ENCODE results near the gene C22orf23. TPM values are rescaled to one million over a fixed set of nuclear protein-coding genes. Genes with fewer than 3 reads are reported as not detected.

The C22orf23 gene
- total RNA-seq, 1 donor from 2014 or later, result 0.82 TPM

DNA sequence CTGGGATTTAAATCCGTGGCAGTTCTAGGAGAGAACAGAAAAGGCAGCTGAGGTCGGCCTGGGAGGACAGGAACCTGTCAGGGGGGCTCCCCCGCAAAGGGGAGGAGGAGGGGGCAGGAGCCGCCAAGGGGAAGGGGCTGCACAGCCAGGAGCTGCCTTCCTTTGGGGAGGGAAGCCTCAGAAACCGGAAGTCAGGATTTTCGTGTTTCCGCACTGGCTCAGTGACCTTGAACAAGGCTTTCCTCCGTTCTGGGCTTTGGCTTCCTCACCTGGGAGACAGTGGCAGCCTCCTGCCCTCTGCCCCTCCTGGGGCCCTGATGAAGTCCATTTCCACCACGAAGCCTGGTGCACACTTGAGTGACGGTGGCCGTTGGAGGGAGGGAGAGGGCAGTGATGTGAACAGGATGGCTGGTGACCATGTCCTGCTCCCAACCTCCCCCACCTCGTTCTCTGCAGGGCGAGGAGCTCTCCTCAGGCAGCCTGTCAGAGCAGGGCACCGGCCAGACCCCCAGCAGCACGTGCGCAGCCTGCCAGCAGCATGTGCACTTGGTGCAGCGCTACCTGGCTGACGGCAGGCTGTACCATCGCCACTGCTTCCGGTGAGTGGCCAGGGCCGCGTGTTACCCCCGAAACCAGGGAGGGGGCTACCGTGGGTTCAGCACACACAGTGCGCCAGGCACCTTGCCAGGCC, 34.7 kb downstream of the C22orf23 start:
- TF ChIP-seq, protein P1, sequence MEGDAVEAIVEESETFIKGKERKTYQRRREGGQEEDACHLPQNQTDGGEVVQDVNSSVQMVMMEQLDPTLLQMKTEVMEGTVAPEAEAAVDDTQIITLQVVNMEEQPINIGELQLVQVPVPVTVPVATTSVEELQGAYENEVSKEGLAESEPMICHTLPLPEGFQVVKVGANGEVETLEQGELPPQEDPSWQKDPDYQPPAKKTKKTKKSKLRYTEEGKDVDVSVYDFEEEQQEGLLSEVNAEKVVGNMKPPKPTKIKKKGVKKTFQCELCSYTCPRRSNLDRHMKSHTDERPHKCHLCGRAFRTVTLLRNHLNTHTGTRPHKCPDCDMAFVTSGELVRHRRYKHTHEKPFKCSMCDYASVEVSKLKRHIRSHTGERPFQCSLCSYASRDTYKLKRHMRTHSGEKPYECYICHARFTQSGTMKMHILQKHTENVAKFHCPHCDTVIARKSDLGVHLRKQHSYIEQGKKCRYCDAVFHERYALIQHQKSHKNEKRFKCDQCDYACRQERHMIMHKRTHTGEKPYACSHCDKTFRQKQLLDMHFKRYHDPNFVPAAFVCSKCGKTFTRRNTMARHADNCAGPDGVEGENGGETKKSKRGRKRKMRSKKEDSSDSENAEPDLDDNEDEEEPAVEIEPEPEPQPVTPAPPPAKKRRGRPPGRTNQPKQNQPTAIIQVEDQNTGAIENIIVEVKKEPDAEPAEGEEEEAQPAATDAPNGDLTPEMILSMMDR (IDR thresholded peaks at IDR 0.05; ENCODE audit: borderline replicate concordance), result no peak
- H3K9me3 ChIP-seq (replicated peaks), result no peaks in the 10 kb centered on the region
- H3K4me1 ChIP-seq, result peaks cover 39% of the 10 kb centered on the region
- H3K27ac ChIP-seq (replicated peaks), result peak overlapping the region; percentile 41
- peaks cover 84% of the 10 kb centered on the region for H3K36me3 ChIP-seq
- no peak for DNase-seq
- H3K4me3 ChIP-seq, result no peak overlapping the region
- intact Hi-C loops (cut with micrococcal nuclease), result no loop called here
- no peaks in the 10 kb centered on the region for H3K27me3 ChIP-seq (ENCODE audit: low read depth)

DNA sequence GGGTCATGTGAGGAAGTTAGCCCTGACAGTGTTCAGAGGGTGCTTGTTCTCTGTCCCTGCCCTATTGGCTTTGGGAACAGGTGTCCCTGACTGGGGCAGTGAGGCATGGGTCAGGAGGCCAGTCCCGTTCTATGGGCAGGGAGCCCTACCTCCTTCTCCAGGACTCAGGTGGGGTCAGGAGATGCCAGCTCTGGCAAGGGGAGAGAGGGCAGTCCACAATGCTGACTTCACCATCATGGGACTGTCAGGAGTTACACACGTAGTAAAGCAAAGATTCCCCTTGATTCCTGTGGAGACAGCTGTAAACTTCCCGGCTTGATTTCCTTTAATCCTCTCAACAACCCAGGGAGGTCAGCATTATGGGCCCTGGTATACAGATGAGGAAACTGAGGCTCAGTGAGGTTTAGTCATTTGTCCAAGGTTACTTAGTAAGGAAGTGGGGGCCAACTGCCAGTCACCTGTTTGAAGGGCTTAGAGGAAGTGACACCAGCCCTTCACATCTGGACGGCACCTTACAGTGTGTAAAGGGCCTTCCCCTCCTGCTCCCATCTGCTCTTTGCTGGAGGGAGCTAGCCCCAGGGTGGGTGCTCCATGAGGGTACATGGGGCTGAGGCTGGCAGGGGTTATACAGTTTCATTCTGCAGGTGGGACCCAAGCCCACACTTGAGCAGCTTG, 35.4 kb downstream of the C22orf23 start:
- H3K36me3 ChIP-seq, result peaks cover 84% of the 10 kb centered on the region
- H3K4me1 ChIP-seq, result peaks cover 44% of the 10 kb centered on the region
- no peak for DNase-seq
- H3K27ac ChIP-seq (replicated peaks), result peak overlapping the region; percentile 41
- no peaks in the 10 kb centered on the region for H3K27me3 ChIP-seq (ENCODE audit: low read depth)
- intact Hi-C loops (cut with micrococcal nuclease), result no loop called here
- TF ChIP-seq, protein P1 (IDR thresholded peaks at IDR 0.05; ENCODE audit: borderline replicate concordance), result no peak
- no peaks in the 10 kb centered on the region for H3K9me3 ChIP-seq (replicated peaks)
- no peak overlapping the region for H3K4me3 ChIP-seq

DNA sequence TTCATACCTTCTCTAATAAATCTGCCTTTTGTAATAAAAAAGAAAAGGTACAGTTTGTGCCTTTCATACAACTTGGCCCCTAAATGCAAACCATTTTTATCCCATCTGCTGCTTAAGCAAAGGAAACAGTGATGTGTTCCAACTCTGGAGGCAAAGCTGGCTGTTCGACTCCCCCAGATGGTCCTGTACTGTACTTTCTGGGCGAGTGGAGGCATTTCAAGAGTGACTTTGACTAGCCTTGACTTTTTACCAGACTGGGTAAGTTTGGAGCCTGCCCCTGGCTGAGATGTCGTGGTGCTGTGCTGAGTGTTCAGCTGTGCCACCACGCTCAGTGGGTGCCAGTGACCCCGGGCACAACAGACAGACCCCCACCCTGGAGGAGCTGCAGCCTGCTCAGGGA, 37.1 kb downstream of the C22orf23 start:
- TF ChIP-seq, protein P1 (IDR thresholded peaks at IDR 0.05; ENCODE audit: borderline replicate concordance), result no peak
- peaks cover 61% of the 10 kb centered on the region for H3K4me1 ChIP-seq
- no peak overlapping the region for H3K4me3 ChIP-seq
- intact Hi-C loops (cut with micrococcal nuclease), result no loop called here
- no peak overlapping the region for H3K27ac ChIP-seq (replicated peaks)
- H3K27me3 ChIP-seq (ENCODE audit: low read depth), result no peaks in the 10 kb centered on the region
- DNase-seq, result no peak
- H3K9me3 ChIP-seq (replicated peaks), result no peaks in the 10 kb centered on the region
- H3K36me3 ChIP-seq, result peaks cover 73% of the 10 kb centered on the region

DNA sequence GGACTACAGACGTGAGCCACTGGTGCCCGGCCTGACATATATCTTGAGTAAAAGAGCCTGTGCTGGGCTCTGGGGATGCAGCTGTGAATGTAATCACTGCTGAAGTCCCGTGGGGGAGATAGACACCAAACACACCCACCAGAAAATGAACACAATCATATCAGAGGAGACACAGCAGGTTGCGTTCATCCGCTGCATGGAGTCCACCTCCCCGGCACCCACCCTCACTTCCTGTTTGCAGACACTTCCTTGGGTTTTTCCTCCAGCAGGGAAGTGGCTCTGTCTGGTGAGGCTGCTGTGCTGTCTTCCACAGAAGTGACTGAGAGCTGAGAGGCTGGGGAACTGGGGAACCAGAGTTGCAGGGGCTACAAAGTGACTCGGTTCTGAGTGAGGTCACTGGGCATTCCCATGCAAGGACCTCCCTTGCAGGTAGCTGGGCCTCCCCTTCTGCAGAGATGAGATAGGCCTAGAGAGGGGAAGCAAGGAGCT, 40.1 kb downstream of the C22orf23 start:
- intact Hi-C loops (cut with micrococcal nuclease), result no loop called here
- Histone ChIP-seq H3K4me3 (no peak overlapping the region), H3K27me3 (ENCODE audit: low read depth) (no peaks in the 10 kb centered on the region), H3K27ac (replicated peaks) (peak overlapping the region; percentile 79), H3K4me1 (peaks cover 58% of the 10 kb centered on the region), H3K36me3 (peaks cover 50% of the 10 kb centered on the region), H3K9me3 (replicated peaks) (no peaks in the 10 kb centered on the region)
- peak; percentile 29 for DNase-seq
- TF ChIP-seq, protein P1 (IDR thresholded peaks at IDR 0.05; ENCODE audit: borderline replicate concordance), result no peak

DNA sequence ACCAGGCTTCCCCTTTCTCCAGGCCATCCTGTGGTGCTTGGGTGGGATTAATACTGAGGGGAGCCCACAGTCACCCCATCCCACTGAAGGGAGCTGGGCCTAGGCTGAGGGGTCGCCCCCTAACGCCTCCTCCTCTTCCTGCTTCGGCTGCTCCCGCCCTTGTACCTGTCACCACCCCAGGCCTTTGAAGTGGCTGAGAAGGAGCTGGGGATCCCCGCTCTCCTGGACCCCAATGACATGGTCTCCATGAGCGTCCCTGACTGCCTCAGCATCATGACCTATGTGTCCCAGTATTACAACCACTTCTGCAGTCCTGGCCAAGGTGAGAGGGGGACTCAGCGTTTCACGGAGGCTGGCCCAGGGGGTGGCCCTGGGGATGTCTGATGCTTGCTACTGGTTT, 41.2 kb downstream of the C22orf23 start:
- H3K27ac ChIP-seq (replicated peaks), result peak overlapping the region; percentile 79
- H3K4me3 ChIP-seq, result no peak overlapping the region
- peaks cover 60% of the 10 kb centered on the region for H3K4me1 ChIP-seq

More for the DNA sequence above, 41.2 kb downstream of the C22orf23 start:
- no peak for DNase-seq
- Histone ChIP-seq H3K9me3 (replicated peaks) (no peaks in the 10 kb centered on the region), H3K27me3 (ENCODE audit: low read depth) (no peaks in the 10 kb centered on the region), H3K36me3 (peaks cover 38% of the 10 kb centered on the region)
- intact Hi-C loops (cut with micrococcal nuclease), result no loop called here
- TF ChIP-seq, protein P1 (IDR thresholded peaks at IDR 0.05; ENCODE audit: borderline replicate concordance), result no peak

All from left ventricle myocardium inferior (tissue), 1 donor.